Left ventricle myocardium inferior (tissue), 1 donor: ENCODE data around the gene TUBE1. TPM values are rescaled to one million over a fixed set of nuclear protein-coding genes. Genes with fewer than 3 reads are reported as not detected.
"Not testable (repeated sequence)": the region's sequence is repeated elsewhere in the genome, so short reads cannot be mapped to it uniquely, and the experiment has no call there.

Experiments
- DNase-seq: peaks from one replicate; pipeline ENCODE4 v3.0.0-alpha.2; 2020
- H3K27ac ChIP-seq: fragments of 200-600 bp; replicated peaks from 2 replicates; pipeline ENCODE4 v1.8.0; 2021
- H3K27me3 ChIP-seq: fragments of 200-600 bp; 2 replicates; pipeline ENCODE4 v1.8.0; 2021; ENCODE audit warnings: low read depth
- H3K36me3 ChIP-seq: fragments of 200-600 bp; 2 replicates; pipeline ENCODE4 v1.8.0; 2021
- H3K4me1 ChIP-seq: fragments of 200-600 bp; 2 replicates; pipeline ENCODE4 v1.8.0; 2021
- H3K4me3 ChIP-seq: fragments of 200-600 bp; 2 replicates; pipeline ENCODE4 v1.8.0; 2021; ENCODE audit warnings: mild to moderate bottlenecking, moderate library complexity
- H3K9me3 ChIP-seq: fragments of 200-600 bp; replicated peaks from 2 replicates; pipeline ENCODE4 v1.8.0; 2021
- intact Hi-C: fragments of 100-400 bp; cut with micrococcal nuclease; formaldehyde crosslinking; loops from one replicate; pipeline ENCODE4 v1.11.0; 2022
- total RNA-seq: library from RNA; stranded (reverse); fragmentation: NEBNext Ultra II Directional; extraction: Animal tissue kit (Norgen Biotek cat#: 25700); gene quantifications from one replicate; pipeline ENCODE4 v1.2.1, GENCODE V29; 2021
- TF ChIP-seq, protein P1 (sequence below): fragments of 200-600 bp; IDR thresholded peaks from 2 replicates; pipeline ENCODE4 v1.8.0; 2021; ENCODE audit warnings: antibody characterized with exemption, mild to moderate bottlenecking, borderline replicate concordance
- donor health status: DM: no; HTN: yes; CAD: no; lungs with severe emphysema.

Gene TUBE1
- total RNA-seq, 1 donor from 2014 or later, result 28.5 TPM

DNA sequence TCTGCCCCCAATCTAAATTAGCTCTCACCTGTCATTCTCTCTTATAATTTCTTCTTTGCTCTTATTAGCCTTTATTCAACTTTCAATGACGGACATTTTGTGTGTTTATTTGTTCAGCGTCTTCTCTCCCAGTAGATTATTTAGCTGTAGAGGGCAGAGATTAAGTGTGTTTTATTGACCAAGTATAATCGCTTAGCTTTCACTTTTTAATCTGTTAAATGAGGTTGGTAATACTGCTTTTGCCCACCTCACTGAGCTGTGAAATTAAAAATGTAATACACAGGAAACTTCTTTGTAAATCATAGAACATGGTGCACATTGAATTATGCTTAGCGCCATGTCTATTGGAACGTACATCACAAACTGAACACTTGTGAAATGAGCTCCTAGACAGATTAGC lies 36.9 kb downstream of the TUBE1 start:
- TF ChIP-seq, protein P1, sequence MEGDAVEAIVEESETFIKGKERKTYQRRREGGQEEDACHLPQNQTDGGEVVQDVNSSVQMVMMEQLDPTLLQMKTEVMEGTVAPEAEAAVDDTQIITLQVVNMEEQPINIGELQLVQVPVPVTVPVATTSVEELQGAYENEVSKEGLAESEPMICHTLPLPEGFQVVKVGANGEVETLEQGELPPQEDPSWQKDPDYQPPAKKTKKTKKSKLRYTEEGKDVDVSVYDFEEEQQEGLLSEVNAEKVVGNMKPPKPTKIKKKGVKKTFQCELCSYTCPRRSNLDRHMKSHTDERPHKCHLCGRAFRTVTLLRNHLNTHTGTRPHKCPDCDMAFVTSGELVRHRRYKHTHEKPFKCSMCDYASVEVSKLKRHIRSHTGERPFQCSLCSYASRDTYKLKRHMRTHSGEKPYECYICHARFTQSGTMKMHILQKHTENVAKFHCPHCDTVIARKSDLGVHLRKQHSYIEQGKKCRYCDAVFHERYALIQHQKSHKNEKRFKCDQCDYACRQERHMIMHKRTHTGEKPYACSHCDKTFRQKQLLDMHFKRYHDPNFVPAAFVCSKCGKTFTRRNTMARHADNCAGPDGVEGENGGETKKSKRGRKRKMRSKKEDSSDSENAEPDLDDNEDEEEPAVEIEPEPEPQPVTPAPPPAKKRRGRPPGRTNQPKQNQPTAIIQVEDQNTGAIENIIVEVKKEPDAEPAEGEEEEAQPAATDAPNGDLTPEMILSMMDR, result no peak
- no peaks in the 10 kb centered on the region for H3K27me3 ChIP-seq
- no peak overlapping the region for H3K4me3 ChIP-seq
- no peak for DNase-seq
- intact Hi-C loops, result no loop called here
- H3K9me3 ChIP-seq, result peaks cover 6% of the 10 kb centered on the region
- no peaks in the 10 kb centered on the region for H3K36me3 ChIP-seq
- no peak overlapping the region for H3K27ac ChIP-seq
- H3K4me1 ChIP-seq, result no peaks in the 10 kb centered on the region

DNA sequence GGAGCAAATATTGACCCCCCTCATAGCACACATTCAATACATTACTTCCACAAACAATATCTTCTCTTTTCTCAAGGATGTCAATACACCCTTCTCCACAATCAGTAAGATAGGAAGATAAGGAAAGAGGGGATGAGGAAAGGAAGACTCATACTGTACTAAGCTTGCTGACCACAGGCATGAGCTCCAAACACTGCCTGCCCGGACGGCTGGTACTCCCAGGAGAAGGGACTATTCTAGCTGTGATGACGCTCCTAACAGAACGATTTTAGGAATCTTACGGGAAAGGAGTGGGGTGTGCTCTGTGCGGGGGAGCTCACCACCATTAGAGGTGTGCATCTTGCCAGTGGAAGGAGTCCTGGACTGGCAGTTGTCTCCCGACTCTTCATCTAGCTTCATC lies 37.3 kb downstream of the TUBE1 start:
- H3K9me3 ChIP-seq, result peaks cover 6% of the 10 kb centered on the region
- H3K4me3 ChIP-seq, result no peak overlapping the region
- no peaks in the 10 kb centered on the region for H3K36me3 ChIP-seq
- intact Hi-C loops, result no loop called here
- H3K4me1 ChIP-seq, result no peaks in the 10 kb centered on the region
- H3K27ac ChIP-seq, result no peak overlapping the region
- TF ChIP-seq, protein P1, result no peak
- DNase-seq, result no peak
- no peaks in the 10 kb centered on the region for H3K27me3 ChIP-seq

- Histone ChIP-seq H3K36me3 (no peaks in the 10 kb centered on the region), H3K9me3 (peaks cover 6% of the 10 kb centered on the region), H3K4me1 (no peaks in the 10 kb centered on the region), H3K27me3 (no peaks in the 10 kb centered on the region), H3K4me3 (no peak overlapping the region), H3K27ac (no peak overlapping the region)
- TF ChIP-seq, protein P1, result no peak
- intact Hi-C loops, result no loop called here
- DNase-seq, result no peak
Measured at GRCh38 chr6:112049026-112049799, 38.1 kb downstream of the TUBE1 start.

- DNase-seq, H3K4me1 ChIP-seq, H3K27me3 ChIP-seq, H3K4me3 ChIP-seq, H3K36me3 ChIP-seq, intact Hi-C loops, H3K27ac ChIP-seq, H3K9me3 ChIP-seq: not testable (repeated sequence)
Measured at GRCh38 chr6:112047523-112047922, 39.8 kb downstream of the TUBE1 start.

DNA sequence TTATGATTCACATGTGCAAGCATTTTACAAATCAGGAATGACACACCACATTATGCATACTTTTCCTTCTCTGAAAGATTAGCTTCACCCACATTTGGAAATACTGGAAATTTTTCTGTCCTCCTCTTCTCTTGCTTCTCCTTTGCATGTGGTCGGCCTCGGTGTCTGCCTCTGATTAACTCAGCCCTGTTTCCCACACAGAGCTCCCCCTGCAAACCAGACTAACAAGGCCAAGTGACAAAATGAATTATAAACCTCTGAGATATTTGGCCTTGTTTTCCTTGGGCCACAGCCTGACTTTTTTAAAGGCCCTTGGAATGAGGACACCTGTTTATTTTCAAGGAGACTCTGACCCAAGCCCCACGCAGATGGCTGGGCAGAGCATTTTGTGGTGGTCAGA lies 42.4 kb downstream of the TUBE1 start:
- intact Hi-C loops, result no loop called here
- Histone ChIP-seq H3K36me3 (no peaks in the 10 kb centered on the region), H3K27me3 (no peaks in the 10 kb centered on the region), H3K4me1 (peaks cover 4% of the 10 kb centered on the region), H3K4me3 (no peak overlapping the region), H3K9me3 (no peaks in the 10 kb centered on the region), H3K27ac (no peak overlapping the region)
- TF ChIP-seq, protein P1, result no peak
- no peak for DNase-seq

GRCh38 chr6:112044196-112044595 lies 43.1 kb downstream of the TUBE1 start:
- no peaks in the 10 kb centered on the region for H3K27me3 ChIP-seq
- intact Hi-C loops, result no loop called here
- H3K9me3 ChIP-seq, result no peaks in the 10 kb centered on the region
- H3K36me3 ChIP-seq, result no peaks in the 10 kb centered on the region
- H3K4me3 ChIP-seq, result no peak overlapping the region
- peaks cover 4% of the 10 kb centered on the region for H3K4me1 ChIP-seq
- TF ChIP-seq, protein P1, result no peak
- H3K27ac ChIP-seq, result no peak overlapping the region
- no peak for DNase-seq
